IPS-11a (cell line): ENCODE measurements around the gene LRRC57.

ENCODE experiments used
- H3K4me3 ChIP-seq: one replicate; pipeline ENCODE4 v1.5.1; 2013; ENCODE audit warnings: low read depth, low read length, control low read depth

Gene LRRC57

DNA sequence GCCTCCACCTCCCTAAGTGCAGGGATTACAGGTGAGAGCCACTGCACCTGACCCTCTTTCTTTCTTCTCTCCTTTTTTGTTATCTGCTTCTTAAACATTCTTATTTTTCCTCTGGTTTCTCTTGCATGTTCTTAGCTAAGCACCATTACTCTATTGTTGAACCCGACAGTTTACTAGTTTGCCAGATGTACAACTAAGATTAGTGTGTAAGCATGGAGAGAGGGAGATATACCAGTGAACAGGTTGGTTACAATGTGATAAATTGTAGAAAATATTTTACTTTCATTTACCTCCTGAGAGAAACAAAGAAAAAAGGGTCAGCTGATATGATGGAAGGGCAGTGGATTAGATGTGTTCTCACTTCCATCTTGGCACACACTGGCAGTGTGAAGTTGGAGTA is 5.0 kb upstream of the LRRC57 start:
- no peak overlapping the region for H3K4me3 ChIP-seq

DNA sequence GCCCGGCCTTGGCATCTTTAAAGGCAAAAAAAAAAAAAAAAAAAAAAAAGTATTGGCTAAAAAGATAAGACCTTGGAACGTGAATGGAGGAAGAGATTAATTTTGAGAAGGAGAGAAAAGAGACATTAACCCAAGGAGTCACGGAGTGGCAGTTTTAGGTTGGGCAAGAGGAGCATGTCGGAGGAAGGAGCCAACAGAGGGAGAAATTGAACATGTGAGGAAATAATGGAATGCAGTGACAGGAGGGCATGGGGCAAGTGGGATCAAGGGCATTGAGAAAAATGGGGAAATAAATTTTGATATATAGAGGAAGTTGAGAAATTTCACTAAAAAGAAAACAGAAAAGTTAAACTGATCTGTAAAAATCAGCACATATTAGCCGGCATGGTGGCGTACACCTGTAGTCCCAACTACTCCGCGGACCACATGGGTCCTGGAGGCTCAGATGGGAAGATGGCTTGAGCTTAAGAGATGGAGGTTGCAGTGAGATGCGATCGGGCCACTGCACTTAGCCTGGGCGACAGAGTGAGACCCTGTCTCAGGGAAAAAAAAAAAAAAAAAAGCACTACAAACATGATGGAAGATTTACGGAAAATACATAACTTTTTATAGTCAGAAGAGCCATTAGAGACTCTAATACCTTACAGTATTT is 1.3 kb upstream of the LRRC57 start:
- peak overlapping the region; percentile 1 for H3K4me3 ChIP-seq

DNA sequence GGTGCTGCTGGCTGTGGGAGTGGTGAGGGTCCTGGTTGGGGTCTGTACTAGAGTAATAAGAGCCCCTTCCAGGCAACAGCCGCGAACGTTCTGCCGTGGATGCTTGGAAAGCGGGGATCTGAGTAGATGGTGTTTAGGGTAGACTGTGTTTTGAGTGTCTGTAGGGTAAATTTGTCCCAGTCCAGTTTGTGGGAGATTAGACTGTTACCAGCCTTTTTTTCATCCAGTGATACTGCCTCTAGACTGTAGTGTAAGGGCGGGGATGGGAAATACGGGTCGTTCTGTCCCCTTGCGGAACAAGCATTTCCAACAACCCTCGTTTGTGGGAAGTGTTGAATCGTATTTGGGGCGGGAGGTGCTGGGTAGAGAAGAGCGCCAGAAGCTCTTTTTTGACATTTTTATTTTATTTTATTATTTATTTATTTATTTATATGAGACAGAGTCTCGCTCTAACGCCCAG is 469 bp upstream of the LRRC57 start:
- H3K4me3 ChIP-seq = peak overlapping the region; percentile 97

DNA sequence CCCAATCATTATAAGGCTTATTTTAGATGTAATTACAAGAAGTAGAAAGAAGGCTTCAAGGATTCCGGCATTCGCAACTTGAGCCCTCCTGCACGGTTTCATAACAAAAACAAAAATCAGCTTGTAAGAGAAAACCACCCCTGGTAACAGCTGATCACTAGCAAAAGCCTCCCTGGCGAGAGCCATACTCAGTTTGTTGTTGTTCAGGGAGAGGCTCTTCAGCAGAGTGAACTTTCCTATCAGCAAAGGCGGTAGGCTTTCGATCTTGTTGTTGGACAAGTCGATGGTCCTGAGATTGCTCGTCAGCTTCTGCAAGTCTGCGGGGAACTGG is 710 bp downstream of the LRRC57 start:
- peak overlapping the region; percentile 97 for H3K4me3 ChIP-seq

DNA sequence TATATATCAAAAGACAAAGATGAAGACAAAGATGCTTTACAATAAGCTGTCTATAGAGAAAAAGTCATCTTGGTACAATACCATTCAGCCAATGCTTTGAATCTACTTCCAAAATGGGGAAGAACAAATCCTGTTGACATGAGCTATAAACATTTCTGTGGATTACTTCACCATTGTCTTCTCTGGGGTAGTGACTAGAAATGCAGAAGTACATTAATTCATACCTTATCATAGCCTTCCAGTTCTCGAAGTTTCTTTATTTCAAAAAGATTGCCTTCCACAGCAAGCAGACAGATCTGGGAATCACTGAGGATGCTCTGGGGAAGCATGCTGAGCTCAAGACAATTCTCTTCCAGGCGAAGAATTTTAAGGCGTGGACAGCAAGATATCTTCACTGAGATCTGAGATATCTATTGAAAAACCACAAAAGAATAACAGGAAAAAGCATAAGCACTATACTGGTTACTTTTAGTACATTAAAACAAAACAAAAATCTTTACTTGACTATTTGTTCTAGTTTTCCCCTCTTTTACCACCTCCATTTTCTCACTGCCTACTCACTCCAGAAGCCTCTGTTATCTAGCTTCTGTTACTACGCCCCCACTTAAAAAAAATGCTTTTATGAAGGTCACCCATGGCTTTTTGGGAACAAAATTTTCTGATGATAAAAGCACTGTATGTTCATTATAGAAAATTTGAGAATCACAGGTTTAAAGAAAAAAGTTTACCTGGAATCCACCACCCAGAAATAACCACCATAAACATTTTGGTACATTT is 3.6 kb downstream of the LRRC57 start:
- no peak overlapping the region for H3K4me3 ChIP-seq

DNA sequence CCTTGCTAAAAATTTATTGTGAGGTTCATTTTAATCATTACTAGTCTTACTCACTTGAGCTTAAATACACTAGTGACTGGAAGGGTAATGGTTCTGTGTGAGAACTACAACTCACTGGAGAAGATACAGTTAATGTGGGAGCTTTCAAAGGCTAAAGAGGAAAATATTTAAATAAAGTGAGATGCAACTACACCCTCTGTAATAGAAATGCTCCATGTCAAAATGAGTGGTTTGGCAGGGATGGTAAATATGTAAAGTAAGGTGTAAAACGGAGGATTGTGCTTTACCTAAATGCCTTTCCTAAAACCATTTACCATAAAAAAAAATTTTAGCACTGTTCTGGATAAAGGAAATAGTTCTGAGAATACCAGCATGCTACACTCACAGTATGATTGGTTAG is 15.3 kb downstream of the LRRC57 start:
- no peak overlapping the region for H3K4me3 ChIP-seq

DNA sequence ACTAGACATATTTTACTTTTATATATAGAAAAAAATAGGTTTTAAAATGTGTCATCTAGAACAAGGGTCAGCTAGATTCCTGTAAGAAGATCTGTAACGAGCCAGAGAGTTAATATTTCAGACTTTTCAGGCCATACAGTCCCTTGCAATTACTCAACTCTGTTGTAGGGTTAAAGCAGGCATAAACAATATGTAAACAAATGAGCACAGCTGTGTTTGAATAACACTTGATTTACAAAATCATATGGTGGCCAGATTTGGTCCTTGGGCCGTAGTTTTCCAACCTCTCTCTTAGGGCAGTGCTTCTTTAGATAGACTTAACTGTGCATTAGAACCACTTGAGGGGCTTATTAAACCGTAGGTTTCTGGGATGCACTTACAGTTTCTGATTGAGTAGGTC is 19.6 kb downstream of the LRRC57 start:
- H3K4me3 ChIP-seq = no peak overlapping the region

DNA sequence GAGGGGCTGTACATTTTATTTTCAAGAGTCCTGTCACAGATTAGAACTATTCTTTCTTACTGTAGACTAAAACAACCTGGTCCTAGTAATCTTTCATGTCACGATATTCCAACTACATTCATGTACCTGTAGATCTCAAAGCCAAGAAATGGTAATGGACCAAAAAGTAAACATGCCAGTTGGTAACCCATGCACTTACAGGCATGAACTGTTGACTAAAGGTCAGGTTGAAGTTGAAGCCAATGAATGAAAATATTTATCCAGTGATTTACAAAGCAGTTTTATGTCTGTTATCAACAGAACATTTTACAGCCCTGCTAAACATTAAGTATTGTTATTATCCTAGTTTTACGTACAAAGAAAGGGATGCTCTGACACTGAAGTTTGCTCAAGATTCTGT is 25.3 kb downstream of the LRRC57 start:
- no peak overlapping the region for H3K4me3 ChIP-seq

DNA sequence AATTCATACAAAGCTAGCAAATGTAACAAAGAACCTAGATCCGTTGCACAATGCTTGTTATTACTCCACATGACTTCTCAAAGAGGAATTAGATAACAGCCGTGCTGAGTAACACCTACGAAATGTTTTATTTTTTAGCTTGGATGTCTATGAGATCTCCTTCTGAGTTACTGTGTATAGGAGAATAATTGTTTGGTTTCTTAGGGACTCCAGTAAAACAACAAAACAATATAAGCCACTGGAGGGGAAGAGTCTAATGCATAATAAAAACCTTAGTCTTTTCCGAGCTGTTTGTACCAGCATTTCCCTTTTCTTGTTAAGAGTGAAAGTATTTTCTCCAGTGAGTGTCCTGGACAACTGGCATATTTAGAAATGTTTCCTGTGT is 37.6 kb downstream of the LRRC57 start:
- H3K4me3 ChIP-seq = no peak overlapping the region

DNA sequence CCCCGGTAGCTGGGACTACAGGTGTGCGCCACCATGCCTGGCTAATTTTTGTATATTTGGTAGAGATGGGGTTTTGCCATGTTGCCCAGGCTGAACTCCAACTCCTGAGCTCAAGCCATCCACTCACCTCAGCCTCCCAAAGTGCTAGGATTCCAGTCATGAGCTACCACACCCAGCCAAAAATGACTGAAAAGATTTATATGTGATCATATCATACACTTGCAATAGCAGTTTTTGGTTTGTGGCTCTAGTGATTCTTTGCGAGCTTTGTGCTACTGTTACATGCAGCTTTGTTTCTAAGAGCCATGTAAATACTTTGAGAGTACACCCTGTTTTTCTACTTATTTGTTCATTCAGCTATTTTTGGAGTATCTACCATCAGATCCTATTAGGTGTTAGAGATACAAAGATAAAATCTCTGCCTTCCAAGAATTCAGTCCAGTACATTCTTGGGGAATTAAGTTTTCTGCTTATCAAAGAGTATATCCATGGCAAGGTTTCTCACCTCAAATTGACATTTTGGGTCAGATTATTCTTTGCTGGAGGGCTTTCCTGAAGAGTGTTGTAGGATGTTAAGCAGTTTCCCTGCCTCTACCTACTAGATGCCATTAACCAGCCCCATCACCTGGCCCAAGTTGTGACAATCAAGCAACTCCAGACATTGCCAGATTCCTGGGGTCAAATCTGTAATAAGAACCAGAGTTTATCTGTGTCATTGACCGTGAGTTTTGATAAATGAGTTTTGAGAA is 38.2 kb downstream of the LRRC57 start:
- H3K4me3 ChIP-seq = no peak overlapping the region

DNA sequence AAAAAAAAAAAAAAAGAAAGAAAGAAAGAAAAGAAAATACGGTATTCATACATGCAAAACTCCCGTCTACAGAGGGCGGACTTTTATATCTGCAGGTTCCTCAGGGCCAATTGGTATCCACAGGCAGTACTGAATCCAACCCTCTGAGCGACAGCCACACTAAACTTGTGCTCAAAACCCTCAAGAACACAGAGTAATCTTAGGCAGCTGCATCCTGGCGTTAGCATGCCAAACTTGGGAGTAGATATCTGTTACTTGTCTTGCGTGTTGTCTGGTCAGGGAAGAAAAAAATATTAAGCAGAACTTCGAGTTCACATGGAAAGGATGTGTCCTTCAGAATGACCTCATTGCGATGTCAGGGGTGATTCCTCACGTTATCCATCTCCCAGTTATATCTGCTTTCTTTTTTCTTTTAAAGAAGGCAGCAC is 40.3 kb downstream of the LRRC57 start:
- no peak overlapping the region for H3K4me3 ChIP-seq

DNA sequence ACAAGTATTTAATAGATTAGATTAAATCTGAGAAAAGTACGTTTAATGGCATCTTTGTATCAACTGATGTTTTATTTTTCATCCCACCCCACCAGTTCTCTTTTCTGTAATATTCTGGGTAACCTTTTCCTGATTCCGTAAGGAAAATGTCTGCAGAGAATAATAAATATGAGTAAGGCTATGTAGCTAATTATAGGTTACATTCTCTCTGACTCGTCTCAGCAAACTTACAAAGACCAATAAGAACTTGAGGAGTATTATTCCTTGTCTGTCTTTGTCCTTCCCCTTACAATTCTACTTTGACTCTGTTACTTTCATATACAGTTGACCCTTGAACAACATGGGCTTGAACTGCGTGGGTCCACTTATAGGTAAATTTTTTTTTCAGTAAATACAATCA is 41.1 kb downstream of the LRRC57 start:
- H3K4me3 ChIP-seq = no peak overlapping the region

DNA sequence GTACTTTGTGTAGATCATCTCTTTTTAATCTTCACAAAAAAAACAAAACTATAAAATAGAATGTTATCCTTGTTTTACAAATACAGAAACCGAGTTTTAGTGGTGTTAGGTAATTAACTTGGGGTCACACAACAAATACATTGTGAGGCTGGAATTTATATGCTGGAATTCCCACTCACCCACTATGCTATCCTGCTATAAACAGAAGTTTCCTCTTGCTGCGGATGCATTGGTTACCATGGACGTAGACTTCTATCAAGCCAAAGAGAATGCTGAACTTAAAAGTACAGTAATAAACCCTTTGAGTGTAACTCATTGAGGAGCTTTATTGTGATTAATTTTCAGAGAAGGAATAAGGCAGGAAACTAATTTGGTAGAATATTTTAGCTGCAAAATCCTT is 44.0 kb downstream of the LRRC57 start:
- no peak overlapping the region for H3K4me3 ChIP-seq

DNA sequence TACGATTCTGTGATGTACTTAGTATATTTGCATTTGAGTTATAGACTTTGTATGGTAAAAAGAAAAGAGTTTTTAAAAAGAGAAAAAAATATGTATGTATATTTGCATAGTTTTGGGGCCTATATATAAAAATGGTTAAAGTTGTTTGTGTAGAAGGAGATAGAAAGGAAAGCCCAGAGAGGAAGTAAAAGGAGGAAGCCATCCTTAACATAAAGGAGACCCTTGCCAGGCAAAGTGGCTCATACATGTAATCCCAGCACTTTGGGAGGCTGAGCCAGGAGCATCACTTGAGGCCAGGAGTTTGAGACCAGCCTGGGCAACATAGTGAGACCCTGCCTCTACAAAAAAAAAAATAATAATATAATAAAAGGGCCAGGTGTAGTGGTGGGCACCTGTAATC is 44.8 kb downstream of the LRRC57 start:
- H3K4me3 ChIP-seq = no peak overlapping the region

DNA sequence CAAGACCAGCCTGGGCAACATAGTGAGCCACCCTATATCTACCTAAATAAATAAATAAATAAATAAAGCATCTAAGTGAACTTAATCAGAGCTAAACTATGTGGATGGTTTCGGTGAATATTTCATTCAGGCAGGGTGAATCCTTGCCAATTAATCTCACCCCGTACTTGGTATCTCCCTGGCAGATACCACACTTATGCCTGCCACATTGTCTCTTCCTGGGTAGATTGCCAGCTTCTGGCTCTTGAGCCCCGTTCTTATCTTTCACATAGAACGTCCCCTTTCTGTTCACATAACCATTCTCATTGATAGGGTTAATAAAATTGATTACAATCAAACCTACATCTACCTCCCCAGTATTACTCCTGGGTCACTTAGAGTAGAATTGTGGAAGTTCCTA is 46.1 kb downstream of the LRRC57 start:
- H3K4me3 ChIP-seq = no peak overlapping the region

DNA sequence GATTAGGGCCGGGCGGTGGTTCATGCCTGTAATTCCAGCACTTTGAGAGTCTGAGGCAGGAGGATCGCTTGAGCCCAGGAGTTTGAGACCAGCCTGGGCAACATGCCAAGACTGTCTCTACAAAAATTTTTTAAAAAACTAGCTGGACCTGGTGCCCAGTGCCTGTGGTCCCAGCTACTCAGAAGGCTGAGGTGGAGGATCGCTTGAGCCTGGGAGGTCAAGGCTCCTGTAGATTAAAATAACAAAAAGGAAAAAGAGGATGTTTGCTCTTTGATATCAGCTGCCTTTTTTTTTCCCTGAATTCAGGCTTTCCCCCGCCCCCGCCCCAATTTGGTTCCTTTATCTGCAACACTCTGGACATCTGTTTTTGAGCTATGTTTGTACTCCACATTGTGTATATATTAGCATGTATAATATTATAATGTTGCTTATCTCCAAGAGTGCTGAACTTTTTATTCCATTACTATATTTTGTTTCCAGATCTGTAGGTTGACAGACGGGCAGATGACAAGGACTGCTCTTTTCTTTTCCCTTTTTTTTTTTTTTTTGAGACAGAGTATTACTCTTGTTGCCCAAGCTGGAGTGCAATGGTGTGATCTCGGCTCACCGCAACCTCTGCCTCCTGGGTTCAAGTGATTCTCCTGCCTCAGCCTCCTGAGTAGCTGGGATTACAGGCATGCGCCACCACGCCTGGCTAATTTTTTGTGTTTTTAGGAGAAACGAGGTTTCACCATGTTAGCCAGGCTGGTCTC is 48.6 kb downstream of the LRRC57 start:
- no peak overlapping the region for H3K4me3 ChIP-seq

DNA sequence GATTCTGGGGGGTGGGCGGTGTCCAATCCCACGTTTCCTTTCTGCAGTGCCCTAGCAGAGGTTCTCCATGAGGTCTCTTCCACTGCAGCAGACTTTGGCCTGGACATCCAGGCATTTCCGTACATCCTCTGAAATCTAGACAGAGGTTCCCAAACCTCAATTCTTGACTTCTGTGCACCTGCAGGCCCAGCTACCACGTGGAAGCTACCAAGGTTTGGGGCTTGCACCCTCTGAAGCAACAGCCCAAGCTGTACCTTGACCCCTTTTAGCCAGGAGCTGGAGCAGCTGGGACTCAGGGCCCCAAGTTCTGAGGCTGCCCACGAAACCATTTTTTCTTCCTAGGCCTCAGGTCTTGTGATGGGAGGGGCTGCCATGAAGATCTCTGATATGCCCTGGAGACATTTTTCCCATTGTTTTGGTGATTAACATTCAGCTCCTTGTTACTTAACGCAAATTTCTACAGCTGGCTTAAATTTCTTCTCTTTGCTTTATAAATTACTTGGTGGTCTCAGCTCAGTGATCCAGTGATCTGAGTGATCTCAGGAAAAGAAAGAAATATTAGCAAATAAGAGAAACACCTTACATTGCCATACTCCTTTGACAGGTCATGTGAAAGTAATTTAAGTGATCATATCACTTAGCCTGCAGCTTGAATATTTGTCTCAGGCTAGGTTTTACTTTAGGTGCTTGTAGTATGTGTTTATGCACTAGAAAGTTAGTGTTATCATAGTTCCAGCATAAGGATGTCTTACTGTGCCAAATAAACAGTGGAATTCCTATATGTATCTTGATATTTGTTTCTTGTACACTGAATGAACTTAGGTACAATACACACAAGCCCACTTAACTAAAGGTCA is 50.2 kb downstream of the LRRC57 start:
- H3K4me3 ChIP-seq = no peak overlapping the region

DNA sequence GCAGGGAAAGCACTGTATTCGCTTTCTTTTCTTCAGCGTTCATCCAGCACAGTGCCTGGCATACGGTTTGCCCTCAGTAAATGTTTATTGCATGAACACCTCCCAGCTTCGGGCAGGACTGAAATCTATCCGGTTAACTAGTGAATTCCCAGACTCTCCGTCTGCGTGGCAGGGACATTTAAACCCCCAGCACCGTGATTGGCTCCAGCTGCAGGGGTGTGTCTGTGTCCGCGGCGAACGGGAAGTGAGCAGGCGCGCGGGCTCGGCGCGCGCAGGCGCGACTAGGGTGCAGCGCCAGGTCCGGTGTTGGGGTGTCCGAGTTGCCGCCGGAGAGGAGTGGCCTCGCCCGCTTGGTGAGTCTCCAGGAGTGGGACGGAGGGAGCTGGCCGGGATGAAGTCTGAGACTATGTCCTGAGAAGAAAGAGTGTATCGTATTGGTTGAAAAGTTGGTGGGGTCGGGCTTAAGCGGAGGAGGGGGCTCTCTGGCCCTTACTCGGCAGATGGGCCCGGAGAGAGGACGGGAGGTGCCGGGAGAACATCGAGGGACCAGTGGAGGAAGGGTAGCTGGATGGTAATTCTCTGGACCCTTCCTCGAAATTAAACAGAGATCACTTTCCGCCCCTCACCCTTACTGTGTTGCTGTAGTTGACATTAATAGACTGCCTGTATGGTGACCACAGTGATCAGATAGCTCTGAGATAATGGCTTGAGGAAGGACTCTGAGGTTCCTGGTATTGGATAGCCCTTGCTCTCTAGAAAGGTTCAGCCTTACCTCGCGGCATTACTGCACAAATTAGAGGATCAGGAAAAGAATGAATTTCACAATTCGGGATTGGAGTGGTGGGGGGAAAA is 53.0 kb downstream of the LRRC57 start, which contains the start of gene SNAP23:
SNAP23 (plus strand) TSS at position 274 of the 852 bp plus-strand sequence. CDS start 16,213 bp downstream, outside the sequence.
- H3K4me3 ChIP-seq = peak within 1 kb of the TSS; percentile 98

DNA sequence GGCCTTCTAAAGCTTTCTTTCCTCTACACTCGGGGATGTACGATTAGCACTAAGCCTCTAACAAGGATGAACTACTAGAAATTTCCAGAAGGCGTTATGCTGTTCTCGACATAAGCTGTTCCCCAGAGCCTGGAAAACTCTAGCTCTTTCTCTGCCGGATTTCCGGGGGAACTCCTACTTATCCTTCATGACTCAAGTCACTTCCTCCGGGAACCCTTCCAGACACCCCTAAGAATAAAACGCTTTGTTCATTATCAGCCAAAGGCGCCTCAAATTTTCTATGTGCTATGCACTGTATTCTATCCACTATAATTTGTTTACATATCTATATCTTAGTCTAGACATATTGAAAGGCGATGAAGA is 53.6 kb downstream of the LRRC57 start:
- H3K4me3 ChIP-seq = peak overlapping the region; percentile 98
